A204.1 (cell line): Measurements from ENCODE around the gene MYOG.

Experiments
- FAIRE-seq: peaks from 2 replicates; lab custom pipeline; 2012; peaks lifted over from hg19 to GRCh38; lab: Jason Lieb, UNC

The MYOG gene

DNA sequence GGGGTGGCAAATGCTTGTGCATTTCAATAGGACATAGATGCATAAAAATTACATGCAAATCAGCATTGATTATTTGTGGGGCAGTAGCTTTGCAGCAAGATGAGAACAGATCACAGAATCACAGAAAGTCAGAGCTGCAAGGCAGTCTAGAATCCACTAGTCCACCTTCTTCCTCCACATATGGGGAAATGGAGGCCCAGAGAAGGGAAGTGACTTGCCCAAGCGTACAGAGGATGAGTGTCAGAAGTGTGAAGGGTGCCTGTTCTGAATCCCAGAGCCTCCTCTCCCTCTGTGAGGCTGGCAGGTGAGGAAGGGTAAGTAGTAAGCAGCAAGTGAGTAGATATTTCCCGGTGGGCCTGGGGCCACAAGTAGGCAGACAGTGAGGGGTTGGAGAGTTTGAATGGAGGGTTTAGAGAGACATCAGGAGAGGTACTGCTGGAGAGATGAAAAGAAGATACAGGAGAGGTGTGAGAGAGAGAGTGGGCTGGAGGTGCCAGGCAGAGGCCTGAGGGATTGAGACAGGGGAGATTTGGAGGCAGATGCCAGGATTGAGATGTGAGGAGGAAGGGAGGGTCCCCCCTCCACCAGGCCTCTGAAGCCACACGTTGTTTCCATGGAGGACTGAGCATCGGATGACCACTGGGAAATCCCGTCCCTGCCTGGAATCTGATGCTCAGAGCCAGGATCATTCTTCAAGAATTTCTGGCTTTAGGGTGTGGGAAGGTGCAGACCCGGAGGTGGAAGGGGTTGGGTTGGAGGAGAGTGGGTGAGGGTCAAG lies 4.8 kb upstream of the MYOG start:
- no peak for FAIRE-seq

DNA sequence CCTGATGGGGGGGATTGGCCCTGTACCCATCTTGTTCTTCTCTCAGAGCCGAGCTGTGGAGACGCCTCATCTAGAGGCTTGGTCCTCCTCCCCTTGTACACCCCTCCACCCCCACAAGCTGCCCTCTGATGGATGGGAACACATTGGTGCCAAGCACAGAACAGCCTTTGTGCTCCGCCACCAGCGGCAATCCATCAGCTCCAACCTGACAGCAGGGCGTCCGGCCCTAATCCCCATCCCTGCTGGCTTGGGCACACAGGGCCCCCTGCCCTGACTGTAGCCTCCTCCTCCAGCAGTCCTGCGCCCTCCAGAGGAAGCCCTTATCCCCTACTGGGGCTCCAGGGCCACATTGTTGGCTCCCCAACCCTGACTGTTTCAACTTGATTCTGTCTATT lies 3.8 kb upstream of the MYOG start:
- no peak for FAIRE-seq

DNA sequence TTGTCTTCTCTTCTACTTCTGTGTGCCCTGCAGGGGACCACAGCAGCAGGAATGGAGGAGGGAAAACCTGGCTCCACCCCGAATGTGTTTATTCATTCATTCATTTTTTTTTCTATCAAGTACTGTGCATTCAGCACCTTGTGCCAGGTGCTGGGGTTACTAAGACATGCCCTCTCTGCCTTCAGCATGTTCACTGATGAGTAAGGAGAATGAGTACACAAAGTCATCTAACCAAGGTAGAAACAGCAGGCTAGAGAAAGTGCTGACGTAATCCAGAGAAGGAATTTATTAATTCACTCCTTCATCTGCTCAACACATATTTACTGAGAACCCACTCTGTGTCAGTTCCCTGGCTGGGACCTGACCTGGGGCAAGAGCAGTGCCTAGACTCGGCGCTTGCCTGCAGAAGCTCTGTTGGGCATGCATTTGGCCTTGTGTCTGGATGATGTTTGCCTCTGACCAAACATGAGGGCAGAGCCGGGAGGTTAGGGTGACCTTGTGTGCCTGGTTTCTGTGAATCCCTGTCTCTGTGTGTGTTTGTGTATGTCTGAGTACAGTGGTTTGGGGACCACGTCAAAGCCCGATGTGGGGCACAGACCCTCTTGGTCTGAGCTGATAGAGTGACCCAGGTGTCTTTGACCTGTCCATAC lies 3.3 kb upstream of the MYOG start:
- FAIRE-seq = no peak

DNA sequence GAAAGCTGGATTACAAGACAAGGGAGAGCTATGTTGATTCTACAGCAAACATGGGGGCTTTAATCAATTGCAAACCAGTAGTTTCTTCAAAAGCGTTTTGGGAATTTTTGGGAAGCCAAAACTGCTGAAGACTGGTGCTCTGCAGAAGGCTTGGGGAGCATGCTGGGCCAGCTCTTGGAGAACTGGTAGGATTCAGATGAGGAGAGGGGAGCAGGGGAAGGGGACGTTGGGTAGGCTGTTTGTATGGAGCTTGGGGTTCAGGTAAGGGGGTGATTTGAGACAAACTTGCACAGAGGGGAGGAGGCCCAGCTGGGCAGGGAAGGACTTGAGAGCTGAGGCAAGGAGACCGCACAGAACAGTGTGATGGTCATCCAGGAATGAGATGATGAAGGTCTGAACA lies 2.6 kb upstream of the MYOG start:
- FAIRE-seq = no peak

DNA sequence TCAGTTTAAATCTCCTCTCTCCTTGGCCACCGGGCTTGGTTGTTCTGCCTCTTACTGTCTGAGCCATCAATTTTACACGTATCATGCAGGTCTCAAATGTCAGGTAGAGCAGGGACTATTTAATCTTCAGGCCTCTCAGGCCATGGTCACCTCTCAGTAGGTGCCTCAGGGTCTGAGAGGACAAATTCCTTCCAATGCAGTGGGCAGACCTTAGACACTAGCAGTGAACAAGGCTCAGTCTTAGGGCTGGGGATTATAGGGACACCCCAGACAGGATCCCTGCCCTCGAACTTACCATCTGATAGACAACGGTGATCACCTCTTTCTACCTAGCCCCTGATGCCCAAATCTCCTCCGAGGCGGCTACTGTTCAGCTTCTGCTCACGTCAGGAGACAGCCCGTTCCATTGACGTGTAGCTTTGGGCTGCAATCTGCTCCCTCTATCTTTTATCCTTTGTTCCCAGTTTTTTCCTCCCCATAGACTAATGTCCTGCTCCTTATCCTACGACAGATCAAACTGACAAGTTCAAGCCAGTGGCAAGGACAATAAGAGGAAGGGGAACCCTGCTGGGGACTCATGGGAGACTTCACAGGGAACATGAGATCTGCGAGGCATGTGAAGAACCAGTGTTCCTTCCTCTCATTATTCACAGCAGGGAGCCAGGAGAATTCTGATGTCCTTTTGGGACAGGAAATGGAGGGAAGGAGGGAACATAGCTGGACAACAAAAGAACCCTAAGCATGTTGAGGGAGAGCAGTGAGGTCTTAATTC lies 1.4 kb upstream of the MYOG start:
- no peak for FAIRE-seq

DNA sequence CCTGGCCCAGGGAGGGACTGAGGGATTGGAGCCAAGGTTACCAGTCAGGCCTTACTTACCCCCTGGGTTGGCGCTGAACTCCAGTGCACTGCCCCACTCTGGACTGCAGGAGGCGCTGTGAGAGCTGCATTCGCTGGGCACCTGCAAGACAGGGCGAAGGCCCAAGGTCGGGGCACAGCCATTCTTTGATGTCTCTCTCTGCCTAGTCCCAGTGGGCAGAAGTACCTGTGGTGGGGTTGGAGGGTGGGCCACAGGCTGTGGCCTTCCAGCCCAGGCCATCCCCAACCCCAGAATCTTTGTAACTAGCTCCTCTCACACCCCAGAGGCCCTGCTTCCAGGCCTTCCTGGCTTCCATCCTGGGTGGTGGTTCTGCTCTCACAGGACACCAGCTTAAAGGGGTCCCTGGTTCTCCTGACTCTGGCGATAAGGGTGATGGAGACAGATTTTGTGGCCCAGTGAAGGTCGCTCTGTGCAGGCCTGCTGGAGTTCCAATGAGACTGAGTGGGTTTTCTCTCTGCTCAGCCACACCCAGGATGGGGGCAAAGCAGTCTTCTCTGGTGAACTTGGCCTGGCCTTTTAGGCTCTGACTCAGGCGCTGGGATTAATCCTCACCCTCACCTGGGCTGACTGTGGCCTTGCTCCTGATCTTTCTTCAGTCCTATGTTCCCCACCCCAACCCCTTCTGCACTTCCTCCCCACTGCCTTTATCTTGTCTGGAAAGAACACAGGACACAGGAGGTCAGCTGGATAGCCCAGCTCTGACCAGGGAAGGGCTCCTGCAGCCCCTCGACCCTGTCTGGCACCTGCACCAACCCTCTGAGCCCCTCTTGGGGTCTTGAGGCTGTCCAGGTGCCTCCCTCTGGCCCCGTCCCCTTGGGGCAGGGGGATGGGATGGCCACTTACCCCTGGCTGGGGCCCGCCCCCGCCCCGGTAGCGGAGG lies 954 bp downstream of the MYOG start:
- FAIRE-seq = no peak

- FAIRE-seq = no peak
Observed at GRCh38 chr1:203083463-203083921, 2.3 kb downstream of the MYOG start.

DNA sequence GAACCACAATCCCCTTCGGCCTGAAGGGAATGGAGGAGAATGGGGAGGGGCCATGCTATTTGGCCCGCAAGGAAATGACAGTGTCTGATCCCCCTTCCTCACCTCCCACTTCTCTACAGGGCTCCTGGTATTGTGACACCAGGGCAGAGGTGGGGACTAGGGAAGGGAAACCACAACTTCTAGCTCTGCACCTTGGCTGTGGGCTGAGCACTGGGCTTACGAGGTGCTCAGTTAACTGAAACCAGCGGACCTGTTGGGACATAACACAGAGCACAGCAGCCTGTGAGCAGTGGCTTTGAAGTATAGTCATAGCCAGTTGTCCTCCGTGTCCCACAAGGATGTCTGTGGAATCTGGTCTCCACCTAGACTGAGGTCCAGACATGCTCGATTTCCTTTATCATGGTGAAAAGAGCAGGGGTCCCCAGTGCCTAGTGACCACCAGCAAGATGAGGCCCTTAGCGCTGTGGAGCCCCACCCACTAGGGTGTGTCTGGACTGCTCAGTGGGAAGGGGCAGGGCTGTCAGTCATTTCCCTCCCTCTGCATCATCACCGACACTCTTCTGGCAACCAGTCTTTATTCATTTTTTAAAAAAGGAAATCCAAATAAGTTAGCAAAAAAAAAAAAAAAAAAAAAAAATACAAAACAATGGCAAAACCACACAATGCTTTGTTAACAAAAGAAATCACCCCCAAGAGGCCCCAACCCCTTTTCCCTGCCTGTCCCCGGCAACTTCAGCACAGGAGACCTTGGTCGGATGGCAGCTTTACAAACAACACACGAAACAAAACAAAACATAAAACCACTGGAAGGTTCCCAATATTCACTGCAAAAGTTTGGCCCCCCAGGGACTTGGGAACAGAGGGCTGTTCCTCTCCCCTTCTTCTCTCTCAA lies 3.0 kb downstream of the MYOG start:
- FAIRE-seq = no peak

GRCh38 chr1:203082231-203082505 lies 3.6 kb downstream of the MYOG start:
- FAIRE-seq = no peak

DNA sequence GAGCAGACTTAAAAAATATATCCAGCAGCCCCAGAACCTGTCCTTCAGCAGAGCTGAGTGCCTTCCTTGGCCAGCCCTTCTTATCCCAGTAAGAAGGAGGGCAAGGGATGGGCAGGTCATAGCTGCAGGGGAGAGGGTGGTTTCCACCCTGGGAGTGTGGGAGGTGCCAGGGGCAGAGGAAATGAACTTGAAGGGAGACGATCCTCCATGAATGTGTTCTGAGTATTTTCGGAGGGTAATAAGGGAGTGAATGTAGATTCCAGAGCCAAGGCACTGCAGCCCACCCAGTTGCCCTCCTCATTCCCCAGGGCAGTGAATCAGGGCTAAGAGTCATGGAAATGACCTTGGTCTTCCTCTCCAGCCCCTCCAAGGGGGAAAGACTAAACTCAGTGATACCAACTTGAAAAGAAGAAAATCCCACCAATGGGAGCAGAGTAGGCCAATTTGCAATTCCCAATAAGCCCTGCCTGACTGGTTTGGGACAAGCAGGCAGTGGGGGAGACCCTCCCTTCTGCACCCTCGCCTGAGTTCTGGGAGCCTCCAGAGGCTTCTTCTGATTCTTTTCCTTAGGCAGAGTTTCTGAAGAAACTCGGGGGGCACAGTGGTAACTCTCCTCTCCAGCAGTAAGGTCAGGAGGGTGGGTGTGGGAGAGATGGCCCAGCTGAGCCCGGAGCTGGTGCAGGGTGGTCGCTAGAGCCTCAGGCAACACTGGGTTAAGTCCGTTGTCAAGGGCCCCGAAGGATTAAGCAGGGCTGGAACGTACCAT lies 4.2 kb downstream of the MYOG start:
- FAIRE-seq = no peak

- FAIRE-seq = no peak
Observed at GRCh38 chr1:203080456-203080855, 5.4 kb downstream of the MYOG start.

DNA sequence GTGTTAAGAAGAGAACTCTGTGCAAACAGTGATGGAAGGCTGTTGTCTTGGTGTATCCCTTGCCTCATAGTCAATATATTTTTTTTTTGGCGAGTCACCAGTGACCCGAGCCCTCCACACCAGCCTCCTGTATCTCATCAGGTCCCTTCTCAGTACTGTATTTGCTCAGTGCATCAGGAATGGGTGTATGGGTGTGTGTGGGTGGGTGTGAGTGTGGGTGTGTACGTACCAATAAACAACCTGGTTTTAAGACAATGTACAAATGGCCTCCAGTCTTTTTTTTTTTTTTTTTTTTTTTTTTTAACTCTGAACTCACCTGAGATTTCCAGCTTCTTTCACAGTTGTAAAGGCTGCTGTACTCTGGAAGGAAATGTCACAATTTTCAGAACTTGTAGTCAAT lies 7.3 kb downstream of the MYOG start:
- no peak for FAIRE-seq

- FAIRE-seq = no peak
Observed at GRCh38 chr1:203077956-203078355, 7.9 kb downstream of the MYOG start.

- no peak for FAIRE-seq
Observed at GRCh38 chr1:203077367-203077766, 8.4 kb downstream of the MYOG start.

DNA sequence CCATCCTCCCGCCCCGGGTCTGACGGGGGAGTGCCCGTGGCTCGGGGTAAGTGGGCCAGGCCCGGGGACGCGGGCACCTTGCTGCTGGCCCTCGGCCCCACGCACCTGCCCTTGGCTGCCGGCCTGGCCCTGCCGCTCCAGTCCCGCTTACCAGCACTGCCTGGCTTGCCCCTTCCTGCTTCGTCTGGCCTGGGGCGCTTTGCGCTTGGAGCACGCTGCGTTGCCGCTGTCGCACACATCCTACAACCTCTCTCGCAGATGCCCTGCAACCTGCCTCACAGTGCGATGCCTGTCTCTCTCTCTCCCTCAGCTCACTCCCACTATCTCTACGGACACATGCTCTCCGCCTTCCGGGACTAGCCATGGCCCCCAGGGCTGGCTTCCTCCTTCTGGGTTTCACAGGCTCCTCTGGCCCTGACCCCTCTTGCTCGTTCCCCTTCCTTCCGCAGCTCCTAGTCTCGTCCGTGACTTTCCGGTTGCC lies 9.7 kb downstream of the MYOG start:
- FAIRE-seq = no peak

- no peak for FAIRE-seq
Observed at GRCh38 chr1:203075236-203076030, 10.4 kb downstream of the MYOG start.

GRCh38 chr1:203074610-203075009 lies 11.2 kb downstream of the MYOG start:
- FAIRE-seq = no peak

DNA sequence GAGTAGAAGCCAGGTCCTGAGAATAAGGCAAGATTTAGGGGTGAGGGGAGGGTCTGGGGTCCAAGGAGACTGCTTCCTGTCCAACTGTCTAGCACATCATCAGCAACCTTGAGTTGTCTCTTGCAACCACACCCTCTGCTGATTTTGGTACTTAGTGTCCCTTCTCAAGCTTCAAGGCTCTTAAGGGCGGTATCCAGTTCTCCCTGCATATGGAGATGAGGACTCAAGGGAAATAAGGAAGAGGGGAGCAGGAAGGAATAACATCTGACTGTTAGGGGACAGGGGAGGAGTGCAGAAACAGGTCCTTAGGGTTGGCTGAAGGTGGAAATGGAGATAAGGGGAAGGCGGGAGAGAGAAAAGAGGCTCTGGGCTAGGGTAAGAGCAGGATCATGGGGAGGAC lies 12.3 kb downstream of the MYOG start:
- no peak for FAIRE-seq

DNA sequence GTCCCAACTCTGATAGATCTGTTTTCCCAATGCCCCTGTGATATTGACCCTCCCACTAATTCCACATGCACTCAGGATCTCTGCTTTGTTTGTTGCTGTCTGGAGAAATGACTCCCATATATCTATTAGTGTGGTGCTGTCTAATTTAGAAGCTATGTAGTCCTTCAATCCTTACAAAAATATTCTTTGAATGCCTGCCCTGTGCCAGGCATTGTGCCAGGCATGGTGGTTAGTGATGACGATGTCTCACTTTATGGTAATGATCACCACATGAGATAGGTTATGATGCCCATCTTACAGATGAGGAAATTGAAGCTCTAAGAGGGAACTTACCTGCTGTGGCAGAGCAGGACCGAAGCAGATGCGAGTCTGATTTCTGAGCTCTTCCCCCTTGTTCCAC lies 12.9 kb downstream of the MYOG start:
- FAIRE-seq = no peak
